K562 (cell line): ENCODE measurements around the gene SLC6A9. TPM values are rescaled to one million over a fixed set of nuclear protein-coding genes. Genes with fewer than 3 reads are reported as not detected.

Source experiments
- BRD4 ChIP-seq: fragments of 200-600 bp; sonication (generic); IDR thresholded peaks from 2 replicates; pipeline ENCODE4 v1.6.1; 2017; ENCODE audit warnings: inconsistent platforms
- CBFA2T3 ChIP-seq: fragments of 450-650 bp; IDR thresholded peaks from 2 replicates; pipeline ENCODE4 v1.6.1; 2017
- CHCHD3 ChIP-seq: fragments of 250-450 bp; sonication (Bioruptor Pico); IDR thresholded peaks from 2 replicates; pipeline ENCODE4 v2.1.2; 2022; ENCODE audit warnings: mild to moderate bottlenecking
- DLX4 ChIP-seq: fragments of 250-450 bp; sonication (Bioruptor Pico); IDR thresholded peaks from 2 replicates; pipeline ENCODE4 v1.6.1; 2021; ENCODE audit warnings: mild to moderate bottlenecking
- GTF2E2 ChIP-seq: fragments of 200-800 bp; sonication (Bioruptor generic); IDR thresholded peaks from 2 replicates; pipeline ENCODE4 v1.6.1; 2016; ENCODE audit warnings: missing genetic modification characterization, missing compliant biosample characterization
- HCFC1 ChIP-seq: IDR thresholded peaks from 2 replicates; pipeline ENCODE4 v1.6.1; 2012; ENCODE audit warnings: low read depth, low read length, improper control_type of control experiment
- HDAC1 ChIP-seq, 2 experiments: fragments of 450-650 bp; IDR thresholded peaks; 2 replicates each; pipeline ENCODE4 v1.6.1; 2016 to 2017; ENCODE audit warnings: inconsistent platforms in 1 of 2, mild to moderate bottlenecking in 1 of 2, moderate library complexity in 1 of 2
- JUND ChIP-seq, 2 experiments: IDR thresholded peaks; 2 replicates in 1 of 2; 3 replicates in 1 of 2; pipeline ENCODE4 v1.6.1; 2011; ENCODE audit warnings: borderline replicate concordance in 2 of 2, low read depth in 2 of 2, low read length in 2 of 2, improper control_type of control experiment in 1 of 2, missing biosample characterization in 1 of 2, missing genetic modification characterization in 1 of 2, missing genetic modification reagents in 1 of 2
- MTF1 ChIP-seq: fragments of 250-450 bp; sonication (Bioruptor Pico); IDR thresholded peaks from 2 replicates; pipeline ENCODE4 v1.9.0; 2021; ENCODE audit warnings: moderate library complexity, mild to moderate bottlenecking, inconsistent platforms, borderline replicate concordance
- PHB ChIP-seq: fragments of 250-450 bp; sonication (Bioruptor Pico); IDR thresholded peaks from 2 replicates; pipeline ENCODE4 v1.5.0; 2021
- POLR2B ChIP-seq: fragments of 450-650 bp; IDR thresholded peaks from 2 replicates; pipeline ENCODE4 v1.6.1; 2018; ENCODE audit warnings: low read depth; ENCODE audit not compliant: partially characterized antibody
- SUPT5H ChIP-seq: fragments of 450-650 bp; IDR thresholded peaks from 2 replicates; pipeline ENCODE4 v1.6.1; 2016
- TEAD2 ChIP-seq: fragments of 450-650 bp; IDR thresholded peaks from 2 replicates; pipeline ENCODE4 v1.6.1; 2016; ENCODE audit warnings: missing genetic modification characterization, control low read depth, missing compliant biosample characterization
- USF2 ChIP-seq: sonication (generic); formaldehyde crosslinking; IDR thresholded peaks from 2 replicates; pipeline ENCODE4 v1.5.0; 2020; ENCODE audit warnings: missing genetic modification reagents
- ZNF12 ChIP-seq: sonication (generic); formaldehyde crosslinking; IDR thresholded peaks from 2 replicates; pipeline ENCODE4 v1.4.0; 2020; ENCODE audit warnings: mild to moderate bottlenecking, missing genetic modification reagents
- polyA plus RNA-seq, 8 experiments: library from polyadenylated mRNA; depleted of rRNA in 4 of 8; stranded (reverse) in 5 of 8; unstranded in 3 of 8; fragments of >200 nt; fragmentation: Nextera tagmentation in 2 of 8; fragmentation: Illumina TruSeq in 1 of 8; extraction: Ambion mirVana in 2 of 8; extraction: Trizol in 1 of 8; gene quantifications; 2 replicates each; pipeline versions ENCODE4 v1.2.1 to v1.2.3, GENCODE V29; 2011 to 2014; ENCODE audit warnings: inconsistent platforms in 1 of 8, missing spikeins in 1 of 8
- total RNA-seq, 7 experiments: library from RNA; depleted of rRNA in 6 of 7; stranded (reverse); fragments of >200 nt in 6 of 7; fragmentation: Illumina TruSeq in 2 of 7; extraction: Trizol in 2 of 7; gene quantifications; 2 replicates each; pipeline versions ENCODE4 v1.2.1 to v1.2.3, GENCODE V29; 2011 to 2021; ENCODE audit warnings: low replicate concordance in 1 of 7
- TF ChIP-seq, protein P1 (sequence below): sonication (generic); formaldehyde crosslinking; IDR thresholded peaks from 2 replicates; pipeline ENCODE4 v1.8.1; 2023; ENCODE audit warnings: missing genetic modification reagents, mild to moderate bottlenecking, borderline replicate concordance
- TF ChIP-seq, protein P2 (sequence below): sonication (generic); formaldehyde crosslinking; IDR thresholded peaks from 2 replicates; pipeline ENCODE4 v1.8.0; 2023; ENCODE audit warnings: mild to moderate bottlenecking, missing genetic modification reagents

The SLC6A9 gene
- total and polyA plus RNA-seq, 9 of the 15 experiments (the other 6 are each of a cell fraction or from before 2014, with no cell fraction given), result 0.17 to 18.7 (median 2.9) TPM

GRCh38 chr1:44031252-44032169 is at the start of gene SLC6A9 (continued):
- TF ChIP-seq HCFC1 (no peak), CHCHD3 (CRISPR knock-in tag) (no peak), PHB (CRISPR knock-in tag) (no peak), SUPT5H (no peak; the same call in 1 of the 2 replicates), TEAD2 (tag) (no peak), HDAC1 (IDR thresholded peaks at IDR 0.05) (peak in 1 of 2 experiments; percentile 5; a peak in 1 of 4 replicates), DLX4 (no peak), USF2 (CRISPR knock-in tag) (no peak), BRD4 (no peak), CBFA2T3 (no peak), ZNF12 (CRISPR knock-in tag) (no peak), GTF2E2 (tag) (no peak), JUND (IDR thresholded peaks at IDR 0.05; ENCODE audit: borderline replicate concordance, low read depth, low read length) (no peak; the same call in 1 of the 2 replicates), JUND (tag; IDR thresholded peaks at IDR 0.05; ENCODE audit: borderline replicate concordance, low read depth, low read length) (no peak), POLR2B (no peak), MTF1 (CRISPR knock-in tag) (no peak)
- TF ChIP-seq, protein P1, sequence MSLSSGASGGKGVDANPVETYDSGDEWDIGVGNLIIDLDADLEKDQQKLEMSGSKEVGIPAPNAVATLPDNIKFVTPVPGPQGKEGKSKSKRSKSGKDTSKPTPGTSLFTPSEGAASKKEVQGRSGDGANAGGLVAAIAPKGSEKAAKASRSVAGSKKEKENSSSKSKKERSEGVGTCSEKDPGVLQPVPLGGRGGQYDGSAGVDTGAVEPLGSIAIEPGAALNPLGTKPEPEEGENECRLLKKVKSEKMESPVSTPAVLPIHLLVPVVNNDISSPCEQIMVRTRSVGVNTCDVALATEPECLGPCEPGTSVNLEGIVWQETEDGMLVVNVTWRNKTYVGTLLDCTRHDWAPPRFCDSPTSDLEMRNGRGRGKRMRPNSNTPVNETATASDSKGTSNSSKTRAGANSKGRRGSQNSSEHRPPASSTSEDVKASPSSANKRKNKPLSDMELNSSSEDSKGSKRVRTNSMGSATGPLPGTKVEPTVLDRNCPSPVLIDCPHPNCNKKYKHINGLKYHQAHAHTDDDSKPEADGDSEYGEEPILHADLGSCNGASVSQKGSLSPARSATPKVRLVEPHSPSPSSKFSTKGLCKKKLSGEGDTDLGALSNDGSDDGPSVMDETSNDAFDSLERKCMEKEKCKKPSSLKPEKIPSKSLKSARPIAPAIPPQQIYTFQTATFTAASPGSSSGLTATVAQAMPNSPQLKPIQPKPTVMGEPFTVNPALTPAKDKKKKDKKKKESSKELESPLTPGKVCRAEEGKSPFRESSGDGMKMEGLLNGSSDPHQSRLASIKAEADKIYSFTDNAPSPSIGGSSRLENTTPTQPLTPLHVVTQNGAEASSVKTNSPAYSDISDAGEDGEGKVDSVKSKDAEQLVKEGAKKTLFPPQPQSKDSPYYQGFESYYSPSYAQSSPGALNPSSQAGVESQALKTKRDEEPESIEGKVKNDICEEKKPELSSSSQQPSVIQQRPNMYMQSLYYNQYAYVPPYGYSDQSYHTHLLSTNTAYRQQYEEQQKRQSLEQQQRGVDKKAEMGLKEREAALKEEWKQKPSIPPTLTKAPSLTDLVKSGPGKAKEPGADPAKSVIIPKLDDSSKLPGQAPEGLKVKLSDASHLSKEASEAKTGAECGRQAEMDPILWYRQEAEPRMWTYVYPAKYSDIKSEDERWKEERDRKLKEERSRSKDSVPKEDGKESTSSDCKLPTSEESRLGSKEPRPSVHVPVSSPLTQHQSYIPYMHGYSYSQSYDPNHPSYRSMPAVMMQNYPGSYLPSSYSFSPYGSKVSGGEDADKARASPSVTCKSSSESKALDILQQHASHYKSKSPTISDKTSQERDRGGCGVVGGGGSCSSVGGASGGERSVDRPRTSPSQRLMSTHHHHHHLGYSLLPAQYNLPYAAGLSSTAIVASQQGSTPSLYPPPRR, result no peak
- TF ChIP-seq, protein P2, sequence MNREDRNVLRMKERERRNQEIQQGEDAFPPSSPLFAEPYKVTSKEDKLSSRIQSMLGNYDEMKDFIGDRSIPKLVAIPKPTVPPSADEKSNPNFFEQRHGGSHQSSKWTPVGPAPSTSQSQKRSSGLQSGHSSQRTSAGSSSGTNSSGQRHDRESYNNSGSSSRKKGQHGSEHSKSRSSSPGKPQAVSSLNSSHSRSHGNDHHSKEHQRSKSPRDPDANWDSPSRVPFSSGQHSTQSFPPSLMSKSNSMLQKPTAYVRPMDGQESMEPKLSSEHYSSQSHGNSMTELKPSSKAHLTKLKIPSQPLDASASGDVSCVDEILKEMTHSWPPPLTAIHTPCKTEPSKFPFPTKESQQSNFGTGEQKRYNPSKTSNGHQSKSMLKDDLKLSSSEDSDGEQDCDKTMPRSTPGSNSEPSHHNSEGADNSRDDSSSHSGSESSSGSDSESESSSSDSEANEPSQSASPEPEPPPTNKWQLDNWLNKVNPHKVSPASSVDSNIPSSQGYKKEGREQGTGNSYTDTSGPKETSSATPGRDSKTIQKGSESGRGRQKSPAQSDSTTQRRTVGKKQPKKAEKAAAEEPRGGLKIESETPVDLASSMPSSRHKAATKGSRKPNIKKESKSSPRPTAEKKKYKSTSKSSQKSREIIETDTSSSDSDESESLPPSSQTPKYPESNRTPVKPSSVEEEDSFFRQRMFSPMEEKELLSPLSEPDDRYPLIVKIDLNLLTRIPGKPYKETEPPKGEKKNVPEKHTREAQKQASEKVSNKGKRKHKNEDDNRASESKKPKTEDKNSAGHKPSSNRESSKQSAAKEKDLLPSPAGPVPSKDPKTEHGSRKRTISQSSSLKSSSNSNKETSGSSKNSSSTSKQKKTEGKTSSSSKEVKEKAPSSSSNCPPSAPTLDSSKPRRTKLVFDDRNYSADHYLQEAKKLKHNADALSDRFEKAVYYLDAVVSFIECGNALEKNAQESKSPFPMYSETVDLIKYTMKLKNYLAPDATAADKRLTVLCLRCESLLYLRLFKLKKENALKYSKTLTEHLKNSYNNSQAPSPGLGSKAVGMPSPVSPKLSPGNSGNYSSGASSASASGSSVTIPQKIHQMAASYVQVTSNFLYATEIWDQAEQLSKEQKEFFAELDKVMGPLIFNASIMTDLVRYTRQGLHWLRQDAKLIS (CRISPR knock-in tag), result no peak
